H1 (cell line): ENCODE measurements around the gene ZSWIM4. TPM values are rescaled to one million over a fixed set of nuclear protein-coding genes. Genes with fewer than 3 reads are reported as not detected.

Experiments used
- CTCF ChIA-PET: fragments of 300-600 bp; sonication (Branson Sonifier 250); formaldehyde crosslinking; loops from one replicate; lab custom pipeline; 2021; ENCODE audit not compliant: partially characterized antibody; lab: Charles Lee
- POLR2A ChIA-PET: fragments of 300-600 bp; sonication (Branson Sonifier 250); formaldehyde crosslinking; loops from one replicate; lab custom pipeline; 2021; ENCODE audit warnings: inconsistent platforms; ENCODE audit not compliant: partially characterized antibody; lab: Charles Lee
- DNase-seq, 2 experiments: peaks; one replicate each; pipeline versions ENCODE4 v3.0.0 to v3.0.0-alpha.2; 2010 to 2022; ENCODE audit warnings: low spot score in 2 of 2, low read depth in 1 of 2, mixed read lengths in 1 of 2
- FAIRE-seq: peaks from 2 replicates; lab custom pipeline; 2011; peaks lifted over from hg19 to GRCh38; lab: Jason Lieb, UNC
- H2AFZ ChIP-seq: 2 replicates; pipeline ENCODE4 v1.8.1; 2012; ENCODE audit warnings: low read length, inconsistent platforms
- H2AK5ac ChIP-seq: 2 replicates; pipeline ENCODE4 v1.6.1; 2013; ENCODE audit warnings: low read depth, low read length
- H2BK120ac ChIP-seq: replicated peaks from 2 replicates; pipeline ENCODE3; 2013; ENCODE audit warnings: low read depth, low read length, inconsistent platforms
- H2BK12ac ChIP-seq: 2 replicates; pipeline ENCODE4 v1.6.1; 2013; ENCODE audit warnings: low read depth, low read length
- H2BK15ac ChIP-seq: 2 replicates; pipeline ENCODE4 v1.6.1; 2013; ENCODE audit warnings: low read length
- H2BK20ac ChIP-seq: 2 replicates; pipeline ENCODE4 v1.6.1; 2013; ENCODE audit warnings: low read length
- H2BK5ac ChIP-seq: 2 replicates; pipeline ENCODE4 v1.6.1; 2013; ENCODE audit warnings: low read depth, low read length
- H3K14ac ChIP-seq: 2 replicates; pipeline ENCODE4 v1.6.1; 2013; ENCODE audit warnings: inconsistent platforms; ENCODE audit not compliant: insufficient read length
- H3K18ac ChIP-seq: 2 replicates; pipeline ENCODE4 v1.6.1; 2013; ENCODE audit warnings: low read length; ENCODE audit errors: extremely low read depth
- H3K23ac ChIP-seq: 2 replicates; pipeline ENCODE4 v1.6.1; 2013; ENCODE audit warnings: inconsistent platforms; ENCODE audit not compliant: insufficient read length
- H3K23me2 ChIP-seq: 2 replicates; pipeline ENCODE4 v1.6.1; 2013; ENCODE audit warnings: low read depth, low read length
- H3K27ac ChIP-seq: 2 replicates; pipeline ENCODE4 v1.6.1; 2011; ENCODE audit warnings: low read depth, low read length, inconsistent platforms
- H3K27me3 ChIP-seq, 4 experiments: replicated peaks in 1 of 4; 1 replicate in 1 of 4; 2 replicates in 3 of 4; pipeline versions ENCODE4 v1.6.1 to v1.8.1; 2011 to 2013; ENCODE audit warnings: low read length in 3 of 4, mild to moderate bottlenecking in 3 of 4, inconsistent platforms in 2 of 4, mixed read lengths in 2 of 4, moderate library complexity in 1 of 4; ENCODE audit not compliant: control insufficient read depth in 3 of 4, insufficient read depth in 3 of 4; ENCODE audit errors: extremely low read depth in 1 of 4
- H3K36me3 ChIP-seq, 4 experiments: 2 replicates each; pipeline versions ENCODE4 v1.6.1 to v1.8.1; 2011 to 2013; ENCODE audit warnings: mild to moderate bottlenecking in 4 of 4, low read length in 3 of 4, moderate library complexity in 2 of 4, control low read depth in 1 of 4, inconsistent platforms in 1 of 4; ENCODE audit not compliant: insufficient read depth in 4 of 4, control insufficient read depth in 2 of 4
- H3K4ac ChIP-seq: replicated peaks from 2 replicates; pipeline ENCODE3; 2013; ENCODE audit warnings: low read length, low read depth, mixed read lengths, inconsistent platforms; ENCODE audit not compliant: insufficient read length
- H3K4me1 ChIP-seq, 4 experiments: replicated peaks in 1 of 4; 1 replicate in 1 of 4; 2 replicates in 3 of 4; pipeline versions ENCODE4 v1.6.1 to v1.8.1; 2011 to 2013; ENCODE audit warnings: low read length in 3 of 4, inconsistent platforms in 2 of 4, mixed read lengths in 1 of 4; ENCODE audit not compliant: insufficient read depth in 4 of 4, control insufficient read depth in 3 of 4
- H3K4me2 ChIP-seq, 2 experiments: 2 replicates each; pipeline versions ENCODE4 v1.6.1 to v1.8.1; 2011 to 2013; ENCODE audit warnings: low read depth in 2 of 2, low read length in 2 of 2, control low read depth in 1 of 2, inconsistent platforms in 1 of 2, mild to moderate bottlenecking in 1 of 2; ENCODE audit not compliant: insufficient read depth in 1 of 2
- H3K4me3 ChIP-seq, 4 experiments: fragments of 200-600, 300-600 bp in 1 of 4; sonication (generic), shearing (Covaris generic), sonication (Bioruptor Twin) in 1 of 4; 2 replicates each; pipeline versions ENCODE4 v1.5.1 to v1.8.1; 2011 to 2016; ENCODE audit warnings: low read length in 4 of 4, low read depth in 3 of 4, control low read depth in 2 of 4, inconsistent platforms in 2 of 4, mild to moderate bottlenecking in 2 of 4, mixed read lengths in 1 of 4, moderate library complexity in 1 of 4; ENCODE audit not compliant: insufficient read depth in 2 of 4; ENCODE audit errors: extremely low read depth in 1 of 4
- H3K56ac ChIP-seq: replicated peaks from 2 replicates; pipeline ENCODE3; 2013; ENCODE audit warnings: low read depth, mild to moderate bottlenecking, mixed read lengths, low read length, inconsistent platforms; ENCODE audit not compliant: insufficient read length
- H3K79me1 ChIP-seq: 2 replicates; pipeline ENCODE4 v1.6.1; 2013; ENCODE audit warnings: low read depth, low read length, control low read depth
- H3K79me2 ChIP-seq, 2 experiments: 2 replicates each; pipeline versions ENCODE4 v1.6.1 to v1.8.1; 2012 to 2013; ENCODE audit warnings: low read length in 2 of 2, mild to moderate bottlenecking in 2 of 2, inconsistent platforms in 1 of 2; ENCODE audit not compliant: insufficient read depth in 2 of 2, control insufficient read depth in 1 of 2
- H3K9ac ChIP-seq, 4 experiments: replicated peaks in 1 of 4; 1 replicate in 1 of 4; 2 replicates in 3 of 4; pipeline versions ENCODE4 v1.6.1 to v1.8.1; 2011 to 2013; ENCODE audit warnings: low read depth in 3 of 4, low read length in 3 of 4, control low read depth in 2 of 4, mild to moderate bottlenecking in 2 of 4, moderate library complexity in 2 of 4, inconsistent platforms in 1 of 4; ENCODE audit errors: extremely low read depth in 1 of 4
- H3K9me3 ChIP-seq, 2 experiments: 2 replicates each; pipeline versions ENCODE4 v1.6.1 to v1.8.1; 2012 to 2013; ENCODE audit warnings: mild to moderate bottlenecking in 2 of 2, moderate library complexity in 2 of 2, control low read depth in 1 of 2, inconsistent platforms in 1 of 2, low read depth in 1 of 2, low read length in 1 of 2, mixed read lengths in 1 of 2; ENCODE audit not compliant: insufficient read depth in 2 of 2
- H4K20me1 ChIP-seq, 2 experiments: replicated peaks in 1 of 2; 2 replicates each; pipeline versions ENCODE3 to v1.8.1; 2011 to 2013; ENCODE audit warnings: inconsistent platforms in 2 of 2, low read length in 2 of 2, mild to moderate bottlenecking in 1 of 2; ENCODE audit not compliant: insufficient read depth in 2 of 2, control insufficient read depth in 1 of 2
- H4K5ac ChIP-seq: 2 replicates; pipeline ENCODE4 v1.6.1; 2013; ENCODE audit warnings: low read length, low read depth, mixed read lengths, inconsistent platforms; ENCODE audit not compliant: insufficient read length
- H4K8ac ChIP-seq: 2 replicates; pipeline ENCODE4 v1.8.0; 2013; ENCODE audit warnings: mild to moderate bottlenecking, moderate library complexity, low read length, inconsistent platforms; ENCODE audit not compliant: insufficient read depth; ENCODE audit errors: extremely low read depth
- H4K91ac ChIP-seq: replicated peaks from 2 replicates; pipeline ENCODE3; 2013; ENCODE audit warnings: low read length, mixed read lengths, inconsistent platforms; ENCODE audit not compliant: insufficient read length
- WGBS, 2 experiments: shearing (Covaris generic) in 1 of 2; methylation state at CpG; one replicate each; pipeline versions ENCODE4 v1.1.6 to v1.1.7; 2013 to 2015; ENCODE audit warnings: low lambda C conversion rate in 2 of 2, mixed read lengths in 2 of 2, inconsistent platforms in 1 of 2, low coverage in 1 of 2, missing lambda C conversion rate in 1 of 2; ENCODE audit not compliant: insufficient replicate concordance in 2 of 2, insufficient coverage in 1 of 2, insufficient read length in 1 of 2; ENCODE audit errors: extremely low coverage in 1 of 2, missing lambda C conversion rate in 1 of 2; 5-methylcytosine and 5-hydroxymethylcytosine counted together
- polyA plus RNA-seq, 7 experiments: library from polyadenylated mRNA; depleted of rRNA in 3 of 7; stranded (reverse) in 5 of 7; unstranded in 2 of 7; fragments of >200 nt in 5 of 7; fragments of 200-250 nt in 2 of 7; gene quantifications; 1 replicate in 5 of 7; 2 replicates in 1 of 7; 4 replicates in 1 of 7; pipeline versions ENCODE4 v1.2.1 to v1.2.3, GENCODE V29; 2011 to 2013; ENCODE audit warnings: missing spikeins in 2 of 7, mixed read lengths in 2 of 7
- total RNA-seq: library from RNA; stranded (reverse); fragmentation: NEBNext Ultra II Directional; extraction: Animal tissue kit (Norgen Biotek cat#: 25700); gene quantifications from 2 replicates; pipeline ENCODE4 v1.2.1, GENCODE V29; 2021

ZSWIM4 gene
- total and polyA plus RNA-seq, 2 of the 8 experiments (the other 6 are each of a cell fraction or from before 2014, with no cell fraction given): 12.2 to 31.1 TPM

GRCh38 chr19:13847407-13848339 lies 52.4 kb downstream of the ZSWIM4 start:
- Histone ChIP-seq H2BK5ac (peak overlapping the region; percentile 99), H2BK12ac (peak overlapping the region; percentile 98), H3K23ac (no peak overlapping the region), H2AK5ac (peak overlapping the region; percentile 48; the same call in 1 of the 2 replicates), H3K18ac (peak overlapping the region; percentile 99), H2BK20ac (no peak overlapping the region; the same call in 1 of the 2 replicates), H3K9ac (peak overlapping the region; percentile 82 to 95 (median 92)), H3K4me2 (peak overlapping the region; percentile 83 to 90), H3K14ac (no peak overlapping the region), H3K4ac (peak overlapping the region; percentile 98), H3K4me3 (peak overlapping the region; percentile 52 to 78 (median 64)), H4K5ac (peak overlapping the region; percentile 93), H3K36me3 (no peaks in the 10 kb centered on the region), H3K27ac (peak overlapping the region; percentile 97), H3K79me2 (no peaks in the 10 kb centered on the region), H3K23me2 (peaks cover 17% of the 10 kb centered on the region; the same call in 1 of the 2 replicates), H3K9me3 (no peaks in the 10 kb centered on the region), H4K8ac (peak overlapping the region; percentile 100), H3K4me1 (peaks cover 6 to 38% (median 30%) of the 10 kb centered on the region in 4 experiments), H3K56ac (peak overlapping the region; percentile 95), H2AFZ (no peak overlapping the region), H3K27me3 (no peaks in the 10 kb centered on the region), H2BK120ac (peak overlapping the region; percentile 91), H2BK15ac (0 out of 2 replicates have a peak overlapping the region, but pooled peaks have one; percentile 61), H3K79me1 (no peaks in the 10 kb centered on the region), H4K91ac (peak overlapping the region; percentile 92), H4K20me1 (no peaks in the 10 kb centered on the region)
- ChIA-PET CTCF (interaction anchor here (0.6 to 4.8 kb wide), 7 partner anchors 11 to 258 kb away, joined by 3 to 32 read pairs (median 5); no protein-coding TSS in a partner anchor), POLR2A (interaction anchor here (0.7 to 9.2 kb wide), 20 partner anchors 8 to 116 kb away, joined by 3 to 62 read pairs (median 6); partner anchors contain the start of genes C19orf53 and ZSWIM4)
- DNase-seq (peak in 1 of 2 experiments; percentile 90), FAIRE-seq (no peak)
- 11% methylated on average over 18 of the region's 47 CpGs; no CpG with 5 or more reads in 1 of the 2 experiments for WGBS, 2 experiments
